Measurements from ENCODE around the gene WWOX. TPM values are rescaled to one million over a fixed set of nuclear protein-coding genes. Genes with fewer than 3 reads are reported as not detected.

The WWOX gene
- total RNA-seq, 1 experiment from 2014 or later = 15.6 TPM

GRCh38 chr16:78915811-78916345 is 816.4 kb downstream of the WWOX start:
- no peak overlapping the region for H2BK20ac ChIP-seq (ENCODE audit: low read depth, low read length, poor library complexity, severe bottlenecking)
- Mint-ChIP-seq H3K4me1 (peaks cover 12 to 15% of the 10 kb centered on the region in 2 experiments; a peak in 3 of 4 replicates), H3K4me3 (no peak overlapping the region), H3K36me3 (ENCODE audit: insufficient read depth in 1 of 3, low read depth in 3 of 3) (peaks cover 6 to 13% (median 6%) of the 10 kb centered on the region in 3 experiments), H3K9me3 (peaks cover 14 to 19% of the 10 kb centered on the region in 2 experiments), H3K27ac (no peak overlapping the region), H3K27me3 (ENCODE audit: low read depth) (0 out of 2 replicates have a peak, but pooled peaks cover 1% of the 10 kb centered on the region)
- H4K5ac ChIP-seq (ENCODE audit: insufficient read length, low read depth, low read length) = no peak overlapping the region
- no peak overlapping the region for H3K56ac ChIP-seq (ENCODE audit: insufficient read length, low read depth, low read length)
- H4K8ac ChIP-seq (replicated peaks; ENCODE audit: insufficient read length, low read depth, low read length) = no peak overlapping the region
- 0 out of 2 replicates have a peak, but pooled peaks cover 2% of the 10 kb centered on the region for H3K79me2 ChIP-seq (ENCODE audit: insufficient read depth, low read length)
- no peaks in the 10 kb centered on the region for H3K27me3 ChIP-seq (ENCODE audit: insufficient read depth, low read length)
- no peak overlapping the region for H2AFZ ChIP-seq (ENCODE audit: low read length)
- no peak overlapping the region for H2AK5ac ChIP-seq (ENCODE audit: insufficient read length, low read length)
- no peak overlapping the region for H3T11ph ChIP-seq (ENCODE audit: low read length)
- no peaks in the 10 kb centered on the region for H4K20me1 ChIP-seq (ENCODE audit: control insufficient read depth, insufficient read depth, insufficient read length)
- H3K27ac ChIP-seq (ENCODE audit: insufficient read length, low read depth, low read length) = no peak overlapping the region
- H2BK15ac ChIP-seq (ENCODE audit: low read depth, low read length) = no peak overlapping the region
- no peak overlapping the region for H3K14ac ChIP-seq (ENCODE audit: insufficient read depth, low read length)
- H2BK120ac ChIP-seq (ENCODE audit: low read depth, low read length, poor library complexity, severe bottlenecking) = no peak overlapping the region
- no peak for TF ChIP-seq CTCF (conservative IDR thresholded peaks at IDR 0.05)
- DNase-seq = no peak
- H3K4me2 ChIP-seq (ENCODE audit: insufficient read depth, insufficient read length, low read length) = no peak overlapping the region
- WGBS (ENCODE audit: extremely low coverage, insufficient read length, low lambda C conversion rate) = no CpG with 5 or more reads among the region's 9 CpGs
- peaks cover 14% of the 10 kb centered on the region for H3K9me3 ChIP-seq (ENCODE audit: control insufficient read depth, low read depth, low read length)
- H3K79me1 ChIP-seq (ENCODE audit: insufficient read depth, low read depth, low read length, poor library complexity, severe bottlenecking) = no peaks in the 10 kb centered on the region
- no peak overlapping the region for H3K9ac ChIP-seq (ENCODE audit: extremely low read depth, insufficient read length, low read length)
- no peaks in the 10 kb centered on the region for H3K23me2 ChIP-seq (ENCODE audit: insufficient read length, low read depth, low read length, poor library complexity, severe bottlenecking)
- no peak overlapping the region for H3K18ac ChIP-seq (ENCODE audit: insufficient read length, low read depth, low read length)
- H3K4ac ChIP-seq (ENCODE audit: low read depth, low read length) = no peak overlapping the region
- no peak overlapping the region for H2BK5ac ChIP-seq (ENCODE audit: insufficient read length, low read length)
- no peak overlapping the region for H2BK12ac ChIP-seq (ENCODE audit: insufficient read length, low read depth, low read length)
- peaks cover 3% of the 10 kb centered on the region; the same call in 1 of the 2 replicates for H3K4me1 ChIP-seq (ENCODE audit: insufficient read depth, low read length)
- H4K91ac ChIP-seq (ENCODE audit: insufficient read length, low read depth, low read length) = no peak overlapping the region
- no peak overlapping the region for H3K23ac ChIP-seq (ENCODE audit: insufficient read length, low read depth, low read length)
